HL-60 (cell line): ENCODE data around the gene ARID1B.

Experiments
- DNase-seq, 2 experiments: peaks; one replicate each; pipeline ENCODE4 v3.0.0-alpha.2; 2010 to 2020; ENCODE audit warnings: low read depth in 1 of 2, low spot score in 1 of 2
- H3K27ac ChIP-seq: fragments of 250-450 bp; sonication (Bioruptor Pico); replicated peaks from 2 replicates; pipeline ENCODE4 v1.5.1; 2020; ENCODE audit warnings: mild to moderate bottlenecking, moderate library complexity
- H3K27me3 ChIP-seq: fragments of 250-450 bp; sonication (Bioruptor Pico); 2 replicates; pipeline ENCODE4 v1.5.1; 2021; ENCODE audit warnings: mild to moderate bottlenecking, moderate library complexity; ENCODE audit not compliant: insufficient read depth, poor library complexity, severe bottlenecking
- H3K4me3 ChIP-seq: replicated peaks from 2 replicates; pipeline ENCODE4 v1.5.1; 2011; ENCODE audit warnings: mild to moderate bottlenecking, control low read depth, low read length; ENCODE audit not compliant: insufficient read depth
- GABPA ChIP-seq: IDR thresholded peaks from 2 replicates; pipeline ENCODE4 v1.6.1; 2012; ENCODE audit warnings: low read depth
- POLR2AphosphoS5 ChIP-seq: IDR thresholded peaks from 2 replicates; pipeline ENCODE4 v1.6.1; 2012; ENCODE audit warnings: low read depth
- REST ChIP-seq: IDR thresholded peaks from 2 replicates; pipeline ENCODE4 v1.6.1; 2012; ENCODE audit warnings: low read depth; ENCODE audit not compliant: insufficient replicate concordance
- SPI1 ChIP-seq: IDR thresholded peaks from 2 replicates; pipeline ENCODE4 v1.6.1; 2012; ENCODE audit warnings: low read depth, mild to moderate bottlenecking, borderline replicate concordance
- TF ChIP-seq, protein P1 (sequence below): IDR thresholded peaks from one replicate; pipeline ENCODE4 v1.5.1; 2011; ENCODE audit warnings: low read length, control low read depth, inconsistent platforms; ENCODE audit not compliant: insufficient read depth

ARID1B gene

GRCh38 chr6:156984178-156984738 is 207.1 kb downstream of the ARID1B start:
- Histone ChIP-seq H3K27me3 (no peaks in the 10 kb centered on the region), H3K4me3 (no peak overlapping the region), H3K27ac (no peak overlapping the region)
- TF ChIP-seq POLR2AphosphoS5 = no peak
- no peak for TF ChIP-seq GABPA
- TF ChIP-seq REST = no peak
- no peak for TF ChIP-seq SPI1
- TF ChIP-seq, protein P1, sequence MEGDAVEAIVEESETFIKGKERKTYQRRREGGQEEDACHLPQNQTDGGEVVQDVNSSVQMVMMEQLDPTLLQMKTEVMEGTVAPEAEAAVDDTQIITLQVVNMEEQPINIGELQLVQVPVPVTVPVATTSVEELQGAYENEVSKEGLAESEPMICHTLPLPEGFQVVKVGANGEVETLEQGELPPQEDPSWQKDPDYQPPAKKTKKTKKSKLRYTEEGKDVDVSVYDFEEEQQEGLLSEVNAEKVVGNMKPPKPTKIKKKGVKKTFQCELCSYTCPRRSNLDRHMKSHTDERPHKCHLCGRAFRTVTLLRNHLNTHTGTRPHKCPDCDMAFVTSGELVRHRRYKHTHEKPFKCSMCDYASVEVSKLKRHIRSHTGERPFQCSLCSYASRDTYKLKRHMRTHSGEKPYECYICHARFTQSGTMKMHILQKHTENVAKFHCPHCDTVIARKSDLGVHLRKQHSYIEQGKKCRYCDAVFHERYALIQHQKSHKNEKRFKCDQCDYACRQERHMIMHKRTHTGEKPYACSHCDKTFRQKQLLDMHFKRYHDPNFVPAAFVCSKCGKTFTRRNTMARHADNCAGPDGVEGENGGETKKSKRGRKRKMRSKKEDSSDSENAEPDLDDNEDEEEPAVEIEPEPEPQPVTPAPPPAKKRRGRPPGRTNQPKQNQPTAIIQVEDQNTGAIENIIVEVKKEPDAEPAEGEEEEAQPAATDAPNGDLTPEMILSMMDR = no peak
- DNase-seq = no peak

DNA sequence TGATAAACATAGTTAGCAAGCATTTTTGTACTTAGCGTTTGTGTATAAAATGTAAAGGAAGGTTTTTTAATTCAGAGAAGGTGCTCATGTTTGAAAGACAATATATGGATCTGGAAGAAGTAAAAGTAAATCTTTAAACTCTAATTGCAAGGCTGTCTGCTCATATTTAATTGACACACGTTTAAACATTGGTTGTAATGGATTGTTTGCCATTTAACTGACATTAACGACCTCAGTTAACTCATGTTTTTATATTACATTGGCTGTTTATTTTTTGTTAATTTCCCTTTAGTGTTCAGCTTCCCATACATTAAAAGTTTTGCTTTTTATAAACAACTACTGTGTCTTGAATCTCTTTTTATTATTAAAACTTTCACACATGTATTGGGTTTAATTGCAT is 208.1 kb downstream of the ARID1B start:
- no peak overlapping the region for H3K27ac ChIP-seq
- no peaks in the 10 kb centered on the region for H3K27me3 ChIP-seq
- TF ChIP-seq POLR2AphosphoS5 (no peak), REST (no peak), GABPA (no peak), SPI1 (no peak)
- TF ChIP-seq, protein P1 = no peak
- no peak overlapping the region for H3K4me3 ChIP-seq
- DNase-seq = no peak

- TF ChIP-seq GABPA = no peak
- TF ChIP-seq POLR2AphosphoS5 = no peak
- TF ChIP-seq, protein P1 = no peak
- peak; percentile 16; the same call in 1 of the 2 replicates for TF ChIP-seq SPI1
- Histone ChIP-seq H3K27me3 (no peaks in the 10 kb centered on the region), H3K4me3 (no peak overlapping the region), H3K27ac (no peak overlapping the region)
- peak in 1 of 2 experiments; percentile 12 for DNase-seq
Observed at GRCh38 chr6:156988276-156989158, 211.3 kb downstream of the ARID1B start.
